GM18858 (cell line): ENCODE data around the gene EEF1AKMT2.
"Not testable (repeated sequence)": the region's sequence is repeated elsewhere in the genome, so short reads cannot be mapped to it uniquely, and the experiment has no call there.

Source experiments
- ATAC-seq: cut with Tn5 transposase; IDR thresholded peaks from one replicate; pipeline ENCODE4 v1.9.1; 2021; ENCODE audit not compliant: unreplicated experiment

Gene EEF1AKMT2

DNA sequence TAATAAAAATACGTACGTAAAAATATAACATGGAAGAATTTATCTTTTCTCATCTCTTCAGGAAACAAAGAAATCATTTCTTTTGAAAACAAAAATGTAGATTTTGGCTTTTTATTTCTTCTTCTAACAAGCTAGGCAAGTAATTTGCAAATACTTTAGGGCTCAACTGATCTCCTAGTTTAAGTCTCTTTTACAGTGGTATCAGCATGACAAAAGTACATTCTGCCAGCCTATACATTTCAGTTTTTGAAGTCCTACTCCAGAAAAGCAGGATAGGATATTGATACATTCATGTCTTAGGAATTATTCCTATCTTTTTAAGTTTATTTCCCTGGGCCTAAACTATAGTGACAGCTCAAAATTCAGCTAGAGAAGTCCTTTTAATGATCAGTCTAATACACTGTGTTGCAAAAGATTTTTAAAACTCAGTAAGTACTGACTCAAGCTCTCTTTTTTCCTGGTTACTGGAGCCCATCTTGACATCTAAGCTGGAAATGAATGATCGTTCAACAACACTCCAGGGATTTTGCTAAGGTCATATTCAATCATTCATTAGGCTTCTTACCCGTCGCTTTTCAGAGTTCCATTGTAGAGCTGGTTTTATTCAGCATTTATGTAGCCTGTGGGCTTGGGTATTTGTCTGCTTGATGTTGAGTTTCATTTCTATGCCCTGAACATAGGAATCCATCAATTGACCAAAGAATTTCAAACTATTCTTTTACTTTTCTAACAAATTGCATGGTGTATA lies 35.4 kb downstream of the EEF1AKMT2 start:
- ATAC-seq: no peak

DNA sequence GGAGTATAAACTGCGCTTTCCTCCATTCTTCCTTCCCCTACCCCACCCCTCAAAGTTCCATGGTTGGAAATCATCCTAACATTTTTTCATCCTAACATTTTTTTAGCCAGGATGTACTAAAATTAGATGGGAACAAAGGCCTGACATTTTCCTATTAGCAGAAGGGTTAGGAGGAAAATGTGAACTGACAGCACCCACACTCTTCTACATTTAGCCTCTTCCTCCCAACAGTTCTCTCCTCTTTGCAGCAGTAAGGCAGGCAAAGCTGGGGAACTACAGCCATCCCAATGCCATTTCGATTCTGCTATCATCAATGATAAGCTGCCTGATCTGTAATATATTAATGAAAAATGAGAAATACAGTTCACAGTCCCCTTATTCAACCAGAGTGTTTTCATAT lies 36.1 kb downstream of the EEF1AKMT2 start:
- ATAC-seq: no peak

DNA sequence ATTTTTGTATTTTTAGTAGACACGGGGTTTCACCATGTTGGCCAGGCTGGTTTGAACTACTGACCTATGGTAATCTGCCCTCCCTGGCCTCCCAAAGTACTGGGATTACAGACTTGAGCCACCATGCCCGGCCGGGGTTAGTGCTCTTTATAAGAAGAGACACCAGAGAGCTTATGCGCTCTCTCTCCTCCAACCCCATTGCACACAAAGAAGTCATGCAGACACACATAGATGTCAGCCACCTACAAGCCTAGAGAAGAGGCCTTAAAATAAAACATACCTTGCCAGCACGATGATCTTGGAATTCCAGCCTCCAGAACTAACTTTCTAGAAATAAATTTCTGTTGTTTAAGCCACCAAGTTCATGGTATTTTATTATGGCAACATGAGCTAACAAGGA lies 37.5 kb downstream of the EEF1AKMT2 start:
- no peak for ATAC-seq

DNA sequence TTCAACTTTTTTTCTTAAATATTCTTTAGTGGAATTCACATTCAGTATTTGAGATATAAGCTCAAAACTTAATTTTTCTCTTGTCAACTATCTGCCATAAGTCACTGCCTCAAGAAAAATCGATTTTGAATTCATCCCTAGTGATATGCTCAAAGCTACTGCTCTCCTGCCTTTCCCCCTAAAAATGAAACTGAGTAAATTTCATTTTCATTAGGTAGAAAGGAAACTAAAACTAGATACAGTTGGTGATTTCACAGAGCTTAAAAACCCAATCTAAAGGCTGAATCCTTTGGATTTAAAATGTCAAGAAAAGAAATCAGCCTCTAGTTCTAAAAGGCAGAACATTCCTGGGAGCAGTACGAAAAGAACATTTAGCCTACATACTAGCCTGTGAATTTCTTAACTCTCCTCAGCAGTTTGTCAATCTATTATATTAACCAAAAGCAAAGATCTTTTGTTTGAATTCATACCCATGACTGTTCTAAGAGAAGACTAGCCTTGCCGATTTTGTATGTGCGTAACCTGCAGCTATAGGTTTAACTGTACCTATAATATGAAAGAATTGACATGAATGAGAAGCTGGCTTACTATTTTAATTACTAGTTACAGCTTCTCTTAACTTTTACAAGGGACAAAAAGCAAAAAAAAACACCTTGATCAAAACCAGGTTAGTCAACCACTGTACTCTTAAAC lies 42.6 kb downstream of the EEF1AKMT2 start:
- ATAC-seq: no peak

DNA sequence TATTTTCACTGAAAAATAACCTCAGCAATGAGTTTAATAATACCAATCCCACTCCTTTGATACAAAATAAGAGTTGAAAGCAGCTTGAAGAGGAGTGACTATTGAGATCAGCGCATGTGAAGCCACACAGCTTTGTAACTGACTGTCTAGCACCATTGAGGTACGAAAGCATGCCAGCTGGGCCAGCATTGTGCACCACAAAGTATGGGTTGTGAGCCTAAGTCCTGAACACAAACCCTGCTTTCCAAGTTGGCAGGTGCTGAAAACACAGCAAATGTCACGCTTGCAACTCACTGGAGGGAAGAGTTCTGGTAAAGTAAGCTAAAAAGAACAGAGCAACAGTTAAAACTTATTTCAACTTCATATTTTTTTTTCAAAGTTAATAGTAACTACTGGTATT lies 43.5 kb downstream of the EEF1AKMT2 start:
- no peak for ATAC-seq

DNA sequence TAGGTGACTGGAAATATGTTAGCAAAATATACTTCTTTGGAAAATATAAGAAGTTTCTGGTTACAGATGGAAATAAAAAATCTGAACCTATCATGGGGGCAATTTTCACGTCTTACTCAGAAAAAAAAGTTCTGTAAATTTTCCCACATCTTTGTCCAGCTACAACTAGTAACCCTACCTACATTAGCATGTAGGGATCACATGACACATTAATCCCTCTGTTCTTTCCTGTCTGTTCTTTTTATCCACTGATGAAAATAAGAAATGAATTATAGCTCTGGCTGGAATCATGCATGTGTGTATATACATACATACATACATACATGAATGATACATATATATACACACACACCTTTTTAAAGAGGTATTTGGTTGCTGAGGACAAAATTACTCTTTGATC lies 43.9 kb downstream of the EEF1AKMT2 start:
- no peak for ATAC-seq

DNA sequence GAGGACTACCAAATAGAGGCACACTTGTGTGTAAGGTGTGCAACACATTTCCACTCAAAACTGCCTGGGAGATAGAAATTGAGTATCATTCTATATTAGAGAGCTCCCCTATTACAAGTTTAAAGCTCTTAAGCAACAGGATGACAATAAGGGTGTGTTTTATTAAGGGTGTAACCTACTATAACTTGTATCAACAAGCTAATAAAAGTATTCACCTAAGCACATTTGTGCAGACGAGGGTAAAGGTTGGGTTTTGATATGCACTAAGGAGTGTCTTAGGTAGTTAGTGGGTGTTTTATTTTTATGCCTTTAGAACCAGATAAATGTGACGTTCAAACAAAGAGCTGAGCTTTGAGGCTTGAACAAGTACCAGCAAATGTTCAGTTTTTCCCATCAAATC lies 44.7 kb downstream of the EEF1AKMT2 start:
- ATAC-seq: no peak

DNA sequence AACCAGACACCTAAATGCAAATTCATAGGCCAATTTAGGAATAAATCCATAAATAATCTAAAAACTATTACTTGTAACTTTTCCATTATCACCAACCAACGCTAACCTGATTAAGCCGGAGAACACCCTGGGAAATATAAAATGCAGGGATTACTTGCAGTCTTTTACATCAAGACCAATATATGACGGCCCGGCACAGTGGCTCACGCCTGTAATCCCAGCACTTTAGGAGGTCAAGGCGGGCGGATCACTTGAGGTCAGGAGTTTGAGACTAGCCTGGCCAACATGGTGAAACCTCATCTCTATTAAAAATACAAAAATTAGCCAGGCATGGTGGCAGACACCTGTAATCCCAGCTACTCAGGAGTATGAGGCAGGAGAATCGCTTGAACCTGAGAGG lies 45.2 kb downstream of the EEF1AKMT2 start:
- ATAC-seq: not testable (repeated sequence)

DNA sequence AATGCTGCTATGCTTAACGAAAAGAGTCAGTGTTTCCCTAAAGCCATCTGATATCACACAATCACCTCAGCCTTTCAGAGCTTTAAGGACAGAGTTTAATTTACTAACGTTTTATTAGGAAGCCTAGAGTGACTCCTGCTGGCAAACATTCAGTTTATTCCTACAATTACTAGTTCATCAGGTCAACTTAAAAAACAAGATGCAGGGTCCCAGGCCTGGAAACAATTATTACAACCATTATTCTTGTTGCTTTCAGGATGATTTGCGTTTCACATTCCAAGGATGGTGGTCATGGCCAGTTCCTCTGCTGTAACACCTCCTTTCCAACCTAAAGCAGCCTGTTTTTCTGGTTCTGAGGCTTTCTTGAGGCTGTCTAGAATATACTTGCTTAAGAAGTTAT lies 46.0 kb downstream of the EEF1AKMT2 start:
- no peak for ATAC-seq

DNA sequence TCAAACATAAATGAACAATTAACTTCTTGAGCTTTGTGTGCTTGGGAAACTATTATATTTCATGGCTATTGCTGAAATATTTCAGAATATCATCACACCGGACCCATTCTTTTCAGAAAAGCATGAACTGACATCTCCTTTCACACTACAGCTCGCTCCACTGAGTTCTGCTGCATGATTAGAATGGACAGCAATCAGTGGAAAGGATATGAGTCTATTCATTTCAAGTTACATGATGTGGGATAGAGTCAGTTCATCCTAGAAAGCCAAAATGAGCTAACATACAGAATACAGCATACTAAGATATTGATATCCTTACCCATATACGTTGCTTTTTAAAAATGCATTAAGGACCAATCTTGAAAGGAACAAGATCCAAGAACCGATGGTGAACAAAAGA lies 46.4 kb downstream of the EEF1AKMT2 start:
- ATAC-seq: no peak

DNA sequence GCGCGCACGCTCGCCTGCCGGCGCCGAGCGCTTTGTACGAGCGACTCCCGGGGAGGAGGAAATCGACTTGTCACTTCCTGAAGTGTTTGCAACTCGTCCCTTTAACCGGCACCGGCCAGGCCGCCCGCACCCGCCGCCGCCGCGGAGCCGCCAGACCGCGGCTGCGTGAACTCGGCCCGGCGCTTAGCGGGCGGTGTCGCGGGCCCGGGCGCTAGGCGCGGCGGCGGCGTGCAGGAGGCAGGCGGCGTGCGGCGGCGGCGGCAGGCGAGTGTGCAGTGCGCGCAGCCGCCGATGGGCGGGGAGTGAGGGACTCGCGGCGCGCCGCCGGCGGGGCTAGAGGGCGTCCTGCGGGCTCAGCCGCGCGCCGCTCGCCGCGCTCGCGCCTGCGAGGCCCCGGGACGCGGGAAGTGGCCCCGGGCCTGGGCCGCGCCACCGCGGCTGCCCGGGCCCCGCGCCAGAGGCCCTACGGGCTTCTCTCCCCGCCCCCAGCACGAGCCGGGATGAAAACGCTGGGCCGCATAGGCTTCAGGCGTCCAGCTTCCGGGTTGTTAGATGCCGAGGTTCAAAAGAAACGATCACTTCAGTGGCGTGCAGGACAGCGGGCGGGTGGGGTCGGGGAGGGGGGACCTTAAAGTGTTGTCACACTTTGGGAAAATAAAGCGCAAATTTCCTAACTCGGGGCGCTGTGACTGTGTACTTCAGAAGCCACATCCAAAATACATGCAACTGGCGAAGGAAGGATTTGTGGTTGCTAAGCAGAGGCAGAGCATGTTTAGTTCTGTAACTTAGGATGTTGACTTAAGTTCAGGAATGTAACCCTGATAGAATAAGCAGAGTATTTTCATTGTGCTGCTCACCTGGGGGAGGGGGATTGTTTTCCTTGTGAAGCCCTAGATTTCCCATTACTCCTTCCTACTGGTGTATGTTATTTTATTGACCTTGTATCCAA lies 47.3 kb downstream of the EEF1AKMT2 start, which contains the start of gene FAM53B:
TSS of gene FAM53B (minus strand) at position 277 of the 949 bp plus-strand sequence. CDS start 37,665 bp downstream, outside the sequence.
- peak; percentile 62 for ATAC-seq

DNA sequence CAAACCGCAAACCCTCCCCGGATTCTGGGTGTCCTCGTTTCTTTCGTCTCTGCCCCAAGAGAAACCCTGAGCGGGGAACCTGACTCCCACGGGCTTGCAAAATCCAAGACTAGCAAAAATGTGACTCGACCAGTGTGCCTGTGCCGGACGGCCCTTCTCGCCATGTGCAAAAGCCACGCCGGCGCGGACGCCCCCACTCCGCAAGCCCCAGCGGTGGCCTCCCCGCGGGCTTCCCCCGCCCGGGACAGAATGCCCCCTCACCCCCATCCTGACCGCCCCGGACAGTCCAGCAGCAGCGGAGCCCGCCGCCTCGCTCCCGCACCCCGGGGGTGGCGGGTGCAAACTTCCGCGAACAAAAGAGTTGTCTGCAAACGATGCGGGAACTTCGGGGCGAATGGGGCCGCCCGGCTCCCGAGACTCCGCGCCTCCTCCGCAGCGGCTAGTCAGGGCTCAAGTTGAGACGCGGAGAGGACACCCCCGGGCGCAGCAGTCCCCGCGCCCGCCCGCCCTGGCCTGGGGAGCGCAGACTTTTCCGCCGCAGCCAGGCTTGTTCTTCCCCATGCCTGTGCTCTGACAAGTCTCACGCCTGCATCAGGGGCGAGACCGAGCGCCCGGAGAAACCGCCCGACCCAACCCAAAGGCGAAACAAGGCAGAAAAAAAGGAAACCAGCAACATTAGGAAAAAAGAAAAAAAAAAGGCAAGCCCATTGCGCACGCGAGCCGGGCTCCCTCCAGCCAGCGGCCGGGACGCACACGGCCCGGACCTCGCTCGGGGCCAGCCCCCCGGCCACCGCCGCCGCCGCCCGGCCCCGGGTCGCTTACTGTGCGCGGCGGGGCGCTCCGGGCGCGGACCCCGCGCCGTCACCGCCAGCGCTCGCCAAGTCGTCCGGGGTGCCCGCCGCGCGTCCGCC lies 48.2 kb downstream of the EEF1AKMT2 start:
- no peak for ATAC-seq

DNA sequence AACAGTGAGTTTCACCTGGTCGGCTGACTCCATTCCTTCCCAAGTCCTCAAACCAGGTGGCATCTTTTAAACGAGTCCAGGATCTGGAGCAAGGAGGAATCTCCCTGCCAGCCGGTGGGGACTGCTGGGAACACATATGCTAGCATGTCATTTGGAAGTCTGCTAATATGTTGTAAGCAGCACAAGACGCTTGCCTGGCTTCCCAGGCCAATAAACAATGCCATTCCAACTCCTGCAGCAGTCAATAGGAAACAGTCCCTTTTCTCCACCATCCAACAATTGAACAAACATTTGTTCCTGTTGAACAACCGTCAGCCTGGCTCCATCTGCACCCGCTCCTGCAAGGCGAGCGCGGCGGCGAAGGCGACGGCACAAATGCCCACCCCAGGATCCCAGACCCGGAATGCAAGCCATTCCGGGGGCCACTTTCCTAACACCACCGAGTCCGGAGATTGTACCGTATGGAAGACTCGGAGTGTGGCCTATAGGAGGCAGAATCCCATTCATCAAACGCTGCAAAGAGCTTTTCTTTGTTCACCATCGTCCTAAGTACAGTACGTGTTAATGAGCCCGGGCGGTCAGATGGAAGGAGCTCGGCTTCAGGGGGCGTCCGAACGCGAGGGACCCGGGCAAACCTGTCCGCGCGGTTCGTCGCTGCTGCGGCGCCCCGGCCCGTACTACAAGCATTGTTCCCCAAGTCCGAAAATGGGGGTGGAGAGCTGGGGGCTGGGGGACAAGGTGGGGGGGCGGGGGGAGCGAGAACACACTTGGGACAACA lies 49.1 kb downstream of the EEF1AKMT2 start:
- ATAC-seq: no peak

DNA sequence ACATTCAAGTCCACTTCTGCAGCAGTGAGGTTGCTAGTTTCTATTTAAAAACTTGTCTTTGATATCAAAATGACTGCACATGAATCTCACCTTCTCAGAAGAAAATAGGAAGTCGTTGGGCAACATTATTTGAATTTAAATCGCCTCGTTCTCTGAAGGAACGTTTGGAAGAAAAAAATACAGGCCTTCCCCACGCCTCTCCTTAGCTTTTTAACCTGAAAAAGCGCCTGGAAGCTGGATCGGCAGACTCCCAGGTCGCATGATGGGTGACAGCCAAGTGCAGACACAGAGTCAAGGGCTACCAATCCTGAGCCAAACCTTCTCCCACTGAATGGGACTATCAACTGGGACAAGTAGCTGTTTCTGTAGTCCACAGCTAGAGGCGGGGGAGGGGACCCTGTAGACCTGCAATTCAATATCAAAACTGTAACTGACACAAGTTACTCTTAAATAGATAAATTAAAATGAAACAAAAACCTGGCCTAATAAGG lies 49.7 kb downstream of the EEF1AKMT2 start:
- no peak for ATAC-seq

DNA sequence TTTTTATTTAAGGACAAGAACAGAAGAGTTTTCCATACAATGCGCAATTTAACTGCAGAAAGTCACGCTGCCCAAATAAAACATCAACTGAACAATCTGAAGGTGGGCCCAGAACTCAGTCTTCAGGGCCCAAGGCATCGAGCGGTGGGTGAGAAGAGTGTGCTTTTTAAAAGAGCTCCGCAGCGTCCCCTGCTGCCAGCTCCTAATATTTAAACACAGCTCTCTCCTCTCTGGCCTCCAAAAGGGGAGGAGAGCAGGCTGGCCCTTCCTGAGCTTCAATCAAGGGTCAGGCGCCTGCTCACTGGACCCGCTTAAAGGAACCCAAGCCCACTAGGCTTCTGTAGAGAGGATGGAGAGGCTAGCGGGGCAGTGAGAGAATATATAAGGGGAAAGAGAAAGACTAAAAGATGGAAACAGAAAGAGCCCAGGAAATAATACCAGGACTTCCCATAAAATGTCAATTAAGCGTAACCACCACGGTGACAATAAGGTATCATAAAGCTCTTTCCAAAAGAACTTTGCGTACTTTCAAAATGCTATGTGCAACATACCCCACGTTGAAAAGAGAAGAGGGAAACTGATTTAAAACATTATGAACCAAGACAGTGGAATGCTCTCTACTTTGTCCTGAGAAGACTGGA lies 50.3 kb downstream of the EEF1AKMT2 start:
- ATAC-seq: peak; percentile 31

DNA sequence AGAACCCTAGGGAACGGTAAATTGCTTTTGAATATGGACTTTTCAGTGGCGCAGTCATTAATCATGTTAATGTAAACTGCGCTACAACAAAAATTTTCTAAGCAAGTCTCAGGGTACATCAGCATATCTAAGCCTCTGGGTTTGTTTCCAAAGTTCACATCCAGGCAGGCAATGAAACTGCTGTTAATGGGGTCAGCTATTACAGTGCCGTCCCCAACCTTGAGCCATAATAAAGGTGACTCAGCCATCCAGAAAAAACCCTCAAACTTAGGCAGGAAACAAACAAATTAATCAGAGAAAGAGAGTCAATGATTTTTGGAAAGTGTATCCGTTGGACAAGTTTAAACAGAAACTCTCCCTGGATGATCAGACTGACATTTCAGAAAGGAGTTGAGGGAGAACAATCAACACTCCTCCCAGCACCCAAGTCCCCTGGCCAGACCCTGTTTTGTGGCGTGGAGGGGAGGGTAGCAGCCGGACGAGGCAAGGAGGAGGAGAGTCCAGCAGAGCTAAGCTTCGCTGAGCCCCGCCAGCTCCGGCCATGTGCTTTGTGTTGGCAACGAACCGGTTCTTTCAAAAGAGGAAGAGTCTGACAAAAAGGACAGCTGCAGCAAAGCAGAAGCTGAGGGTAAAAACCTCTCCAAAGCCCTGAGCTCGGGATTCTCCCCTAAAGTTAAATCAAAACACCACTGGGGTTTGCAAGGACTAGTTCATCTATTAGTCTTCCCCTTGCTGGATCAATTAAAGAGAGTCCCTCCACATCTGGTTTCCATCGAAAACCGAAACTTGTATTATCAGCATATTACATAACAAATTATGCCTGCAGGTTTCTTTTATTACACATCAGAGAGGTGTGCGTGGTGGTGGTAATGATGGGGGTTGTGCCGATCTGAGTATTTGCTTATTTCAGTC lies 51.1 kb downstream of the EEF1AKMT2 start:
- ATAC-seq: peak; percentile 6

DNA sequence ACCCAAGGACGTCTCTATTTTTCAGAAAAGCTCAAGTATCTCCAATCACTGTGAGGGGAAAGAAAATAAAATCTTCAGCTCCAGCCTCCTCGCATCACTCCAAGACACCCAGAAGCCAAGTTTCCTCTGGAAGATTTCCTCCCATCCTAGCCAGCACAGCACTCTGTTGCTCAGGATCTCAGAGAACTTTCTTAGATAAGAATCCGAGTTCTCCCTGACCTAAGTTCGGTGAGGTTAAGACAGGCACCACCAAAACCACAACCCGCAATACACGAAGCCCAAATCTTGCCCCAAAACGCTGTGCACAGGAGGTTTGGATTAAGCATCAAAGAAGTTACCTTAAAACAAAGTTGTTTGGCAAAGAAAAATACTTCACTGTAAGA lies 51.7 kb downstream of the EEF1AKMT2 start:
- no peak for ATAC-seq
